H9 (cell line): ENCODE measurements around the gene PLEKHD1. TPM values are rescaled to one million over a fixed set of nuclear protein-coding genes. Genes with fewer than 3 reads are reported as not detected.

Experiments used
- DNase-seq: peaks from one replicate; pipeline ENCODE4 v3.0.0-alpha.2; 2017
- H2AFZ ChIP-seq: one replicate; pipeline ENCODE4 v1.6.1; 2013; ENCODE audit warnings: mild to moderate bottlenecking, low read length, control low read depth, moderate library complexity
- H2AK5ac ChIP-seq: 2 replicates; pipeline ENCODE4 v1.6.1; 2013; ENCODE audit warnings: low read length, control low read depth, mixed read lengths; ENCODE audit not compliant: insufficient read length
- H2BK120ac ChIP-seq: one replicate; pipeline ENCODE4 v1.6.1; 2013; ENCODE audit warnings: low read depth, mild to moderate bottlenecking, low read length, control low read depth, inconsistent platforms; ENCODE audit not compliant: poor library complexity, severe bottlenecking
- H2BK12ac ChIP-seq: 2 replicates; pipeline ENCODE4 v1.6.1; 2013; ENCODE audit warnings: low read length, control low read depth, mixed read lengths, low read depth; ENCODE audit not compliant: insufficient read length
- H2BK15ac ChIP-seq: 2 replicates; pipeline ENCODE4 v1.6.1; 2013; ENCODE audit warnings: low read depth, low read length, control low read depth
- H2BK20ac ChIP-seq: one replicate; pipeline ENCODE4 v1.6.1; 2013; ENCODE audit warnings: low read depth, mild to moderate bottlenecking, low read length, control low read depth, inconsistent platforms; ENCODE audit not compliant: poor library complexity, severe bottlenecking
- H2BK5ac ChIP-seq: 2 replicates; pipeline ENCODE4 v1.6.1; 2013; ENCODE audit warnings: low read length, control low read depth, mixed read lengths; ENCODE audit not compliant: insufficient read length
- H3K14ac ChIP-seq: 2 replicates; pipeline ENCODE4 v1.6.1; 2013; ENCODE audit warnings: low read length, control low read depth; ENCODE audit not compliant: insufficient read depth
- H3K18ac ChIP-seq: 2 replicates; pipeline ENCODE4 v1.6.1; 2013; ENCODE audit warnings: low read depth, mild to moderate bottlenecking, mixed read lengths, low read length, control low read depth; ENCODE audit not compliant: insufficient read length
- H3K23ac ChIP-seq: 2 replicates; pipeline ENCODE4 v1.6.1; 2013; ENCODE audit warnings: low read length, control low read depth, mixed read lengths, low read depth; ENCODE audit not compliant: insufficient read length
- H3K23me2 ChIP-seq: 2 replicates; pipeline ENCODE4 v1.6.1; 2013; ENCODE audit warnings: low read depth, mild to moderate bottlenecking, mixed read lengths, low read length, control low read depth; ENCODE audit not compliant: insufficient read length, poor library complexity, severe bottlenecking
- H3K27ac ChIP-seq: 2 replicates; pipeline ENCODE4 v1.5.1; 2013; ENCODE audit warnings: low read length, control low read depth, mixed read lengths, low read depth; ENCODE audit not compliant: insufficient read length
- H3K27me3 ChIP-seq: 2 replicates; pipeline ENCODE4 v1.6.1; 2013; ENCODE audit warnings: low read length, control low read depth, inconsistent platforms; ENCODE audit not compliant: insufficient read depth
- H3K4ac ChIP-seq: 2 replicates; pipeline ENCODE4 v1.6.1; 2013; ENCODE audit warnings: low read depth, mild to moderate bottlenecking, control low read depth, inconsistent platforms, low read length, moderate library complexity
- H3K4me1 ChIP-seq: 2 replicates; pipeline ENCODE4 v1.6.1; 2013; ENCODE audit warnings: low read length, control low read depth, inconsistent platforms; ENCODE audit not compliant: insufficient read depth
- H3K4me2 ChIP-seq: 2 replicates; pipeline ENCODE4 v1.6.1; 2013; ENCODE audit warnings: low read length, control low read depth, mixed read lengths; ENCODE audit not compliant: insufficient read length, insufficient read depth
- H3K56ac ChIP-seq: 2 replicates; pipeline ENCODE4 v1.6.1; 2013; ENCODE audit warnings: low read depth, mild to moderate bottlenecking, mixed read lengths, low read length, control low read depth; ENCODE audit not compliant: insufficient read length
- H3K79me1 ChIP-seq: 2 replicates; pipeline ENCODE4 v1.6.1; 2013; ENCODE audit warnings: low read depth, mild to moderate bottlenecking, moderate library complexity, low read length, control low read depth, inconsistent platforms; ENCODE audit not compliant: insufficient read depth, poor library complexity, severe bottlenecking
- H3K79me2 ChIP-seq: 2 replicates; pipeline ENCODE4 v1.6.1; 2013; ENCODE audit warnings: low read length, control low read depth, inconsistent platforms; ENCODE audit not compliant: insufficient read depth
- H3K9ac ChIP-seq: 2 replicates; pipeline ENCODE4 v1.6.1; 2013; ENCODE audit warnings: low read length, control low read depth, mixed read lengths; ENCODE audit not compliant: insufficient read length; ENCODE audit errors: extremely low read depth
- H3K9me3 ChIP-seq: one replicate; pipeline ENCODE4 v1.6.1; 2013; ENCODE audit warnings: low read depth, low read length, inconsistent platforms; ENCODE audit not compliant: control insufficient read depth
- H3T11ph ChIP-seq: one replicate; pipeline ENCODE4 v1.6.1; 2013; ENCODE audit warnings: mild to moderate bottlenecking, low read length, control low read depth, inconsistent platforms
- H4K20me1 ChIP-seq: one replicate; pipeline ENCODE4 v1.6.1; 2013; ENCODE audit not compliant: control insufficient read depth, insufficient read length, insufficient read depth
- H4K5ac ChIP-seq: 2 replicates; pipeline ENCODE4 v1.6.1; 2013; ENCODE audit warnings: low read depth, mild to moderate bottlenecking, mixed read lengths, low read length, control low read depth; ENCODE audit not compliant: insufficient read length
- H4K8ac ChIP-seq: replicated peaks from 2 replicates; pipeline ENCODE4 v1.6.1; 2013; ENCODE audit warnings: low read length, control low read depth, mixed read lengths, low read depth; ENCODE audit not compliant: insufficient read length
- H4K91ac ChIP-seq: 2 replicates; pipeline ENCODE4 v1.6.1; 2013; ENCODE audit warnings: low read depth, mild to moderate bottlenecking, moderate library complexity, mixed read lengths, low read length, control low read depth; ENCODE audit not compliant: insufficient read length
- H3K27ac Mint-ChIP-seq, 3 experiments: 2 replicates in 2 of 3; 3 replicates in 1 of 3; pipeline ENCODE4 v1.8.0; 2020 to 2021; ENCODE audit warnings: mixed read lengths in 3 of 3, mild to moderate bottlenecking in 1 of 3, moderate library complexity in 1 of 3
- H3K27me3 Mint-ChIP-seq: 2 replicates; pipeline ENCODE4 v1.8.0; 2021; ENCODE audit warnings: low read depth, mild to moderate bottlenecking, moderate library complexity, mixed read lengths
- H3K36me3 Mint-ChIP-seq, 3 experiments: 2 replicates in 2 of 3; 3 replicates in 1 of 3; pipeline ENCODE4 v1.8.0; 2020 to 2021; ENCODE audit warnings: low read depth in 3 of 3, mixed read lengths in 3 of 3; ENCODE audit not compliant: insufficient read depth in 1 of 3
- H3K4me1 Mint-ChIP-seq, 2 experiments: 2 replicates each; pipeline ENCODE4 v1.8.0; 2020; ENCODE audit warnings: mixed read lengths in 2 of 2
- H3K4me3 Mint-ChIP-seq, 2 experiments: 2 replicates in 1 of 2; 3 replicates in 1 of 2; pipeline ENCODE4 v1.8.0; 2020 to 2021; ENCODE audit warnings: mild to moderate bottlenecking in 2 of 2, mixed read lengths in 2 of 2, moderate library complexity in 1 of 2
- H3K9me3 Mint-ChIP-seq, 2 experiments: 2 replicates in 1 of 2; 3 replicates in 1 of 2; pipeline ENCODE4 v1.8.0; 2020; ENCODE audit warnings: mild to moderate bottlenecking in 2 of 2, mixed read lengths in 2 of 2, moderate library complexity in 1 of 2
- CTCF ChIP-seq: fragments of 200-600 bp; sonication (generic); conservative IDR thresholded peaks from 3 replicates; pipeline ENCODE4 v1.8.0; 2021; ENCODE audit warnings: antibody characterized with exemption, mild to moderate bottlenecking
- WGBS: extraction: QIAGEN DNeasy Blood & Tissue Kit; methylation state at CpG from one replicate; pipeline ENCODE4 v1.1.7; 2013; ENCODE audit warnings: missing lambda C conversion rate, low lambda C conversion rate, mixed read lengths; ENCODE audit not compliant: insufficient read length; ENCODE audit errors: extremely low coverage; 5-methylcytosine and 5-hydroxymethylcytosine counted together
- total RNA-seq: library from RNA; stranded (reverse); gene quantifications from 2 replicates; pipeline ENCODE4 v1.2.1, GENCODE V29; 2021

PLEKHD1 gene
- total RNA-seq, 1 experiment from 2014 or later = 0.37 TPM

GRCh38 chr14:69579476-69579875 lies 94.9 kb downstream of the PLEKHD1 start:
- no peak overlapping the region for H2BK15ac ChIP-seq

More at GRCh38 chr14:69579476-69579875, 94.9 kb downstream of the PLEKHD1 start:
- Histone ChIP-seq H3K27ac (no peak overlapping the region), H3K9ac (no peak overlapping the region), H3K18ac (no peak overlapping the region), H4K8ac (no peak overlapping the region), H2BK5ac (no peak overlapping the region), H2BK20ac (no peak overlapping the region), H3K4ac (no peak overlapping the region), H4K20me1 (no peaks in the 10 kb centered on the region), H3K79me2 (no peaks in the 10 kb centered on the region), H3K4me1 (no peaks in the 10 kb centered on the region), H3T11ph (no peak overlapping the region), H3K9me3 (no peaks in the 10 kb centered on the region), H3K23me2 (peaks cover 2% of the 10 kb centered on the region), H3K14ac (no peak overlapping the region), H3K79me1 (no peaks in the 10 kb centered on the region), H3K23ac (no peak overlapping the region), H2BK120ac (no peak overlapping the region), H4K91ac (no peak overlapping the region), H2AFZ (no peak overlapping the region), H2BK12ac (no peak overlapping the region), H4K5ac (no peak overlapping the region), H3K56ac (no peak overlapping the region), H3K4me2 (no peak overlapping the region), H3K27me3 (no peaks in the 10 kb centered on the region), H2AK5ac (no peak overlapping the region)
- H3K4me3 Mint-ChIP-seq = no peak overlapping the region
- no CpG with 5 or more reads among the region's 2 CpGs for WGBS
- H3K9me3 Mint-ChIP-seq = no peaks in the 10 kb centered on the region; a peak in 2 of 5 replicates
- no peak overlapping the region; a peak in 1 of 7 replicates for H3K27ac Mint-ChIP-seq
- DNase-seq = no peak
- no peak for TF ChIP-seq CTCF
- H3K36me3 Mint-ChIP-seq = no peaks in the 10 kb centered on the region; a peak in 1 of 7 replicates
- peaks cover 10 to 17% of the 10 kb centered on the region in 2 experiments for H3K4me1 Mint-ChIP-seq
- peaks cover 4% of the 10 kb centered on the region for H3K27me3 Mint-ChIP-seq
